NCI-H345 treated with DMSO at 0.1 percent for 48 hours (cell line): ENCODE measurements around the gene CACNG7.
"Not testable (repeated sequence)": the region's sequence is repeated elsewhere in the genome, so short reads cannot be mapped to it uniquely, and the experiment has no call there.

Experiments
- DNase-seq: peaks from one replicate; lab custom pipeline; 2025; ENCODE audit not compliant: unreplicated experiment; lab: John Stamatoyannopoulos, UW

CACNG7 gene

GRCh38 chr19:53908935-53909415, at the start of gene CACNG7:
CACNG7 (plus strand) TSS chr19:53909278; CDS start chr19:53912832, 3,554 bp downstream.
- no peak for DNase-seq

- no peak for DNase-seq
These were observed 44.7 kb upstream of the CACNG7 start for GRCh38 chr19:53864308-53864836.

GRCh38 chr19:53865523-53865917, 43.6 kb upstream of the CACNG7 start:
- no peak for DNase-seq

GRCh38 chr19:53865918-53866864, 42.9 kb upstream of the CACNG7 start:
- no peak for DNase-seq

- DNase-seq, result no peak
These were observed 42.2 kb upstream of the CACNG7 start for GRCh38 chr19:53866865-53867224.

- no peak for DNase-seq
These were observed 41.6 kb upstream of the CACNG7 start, which contains the start of gene MYADM for GRCh38 chr19:53867225-53868090. MYADM (plus strand) TSS chr19:53867883; CDS start chr19:53873530, 5,647 bp downstream.

GRCh38 chr19:53868091-53868891, 40.8 kb upstream of the CACNG7 start:
- no peak for DNase-seq

GRCh38 chr19:53868892-53869804, 39.9 kb upstream of the CACNG7 start:
- no peak for DNase-seq

GRCh38 chr19:53869805-53870484, 39.1 kb upstream of the CACNG7 start:
- not testable (repeated sequence) for DNase-seq

GRCh38 chr19:53870485-53870844, 38.6 kb upstream of the CACNG7 start:
- DNase-seq, result no peak

GRCh38 chr19:53871454-53871853, 37.6 kb upstream of the CACNG7 start:
- DNase-seq, result no peak

- DNase-seq, result no peak
These were observed 36.3 kb upstream of the CACNG7 start for GRCh38 chr19:53872762-53873161.

GRCh38 chr19:53873773-53874605, 35.1 kb upstream of the CACNG7 start:
- no peak for DNase-seq

- DNase-seq, result no peak
These were observed 34.5 kb upstream of the CACNG7 start for GRCh38 chr19:53874606-53874990.

GRCh38 chr19:53875602-53876325, 33.3 kb upstream of the CACNG7 start:
- DNase-seq, result no peak

- no peak for DNase-seq
These were observed 32.3 kb upstream of the CACNG7 start for GRCh38 chr19:53876651-53877224.

GRCh38 chr19:53877361-53877766, 31.7 kb upstream of the CACNG7 start:
- no peak for DNase-seq
